Adrenal gland (tissue), 5 donors: ENCODE results near the gene TMEM74B.

Experiments used
- POLR2A ChIP-seq, 2 donors: fragments of 450-650 bp; IDR thresholded peaks; one replicate each; pipeline ENCODE4 v1.6.1; 2017; ENCODE audit warnings: antibody characterized with exemption in 2 of 2, mild to moderate bottlenecking in 2 of 2, moderate library complexity in 1 of 2
- TF ChIP-seq, protein P1 (sequence below), 6 experiments: fragments of 450-650 bp in 4 of 6; fragments of 200-600 bp in 2 of 6; sonication (generic) in 1 of 6; IDR thresholded peaks; 1 replicate in 5 of 6; 2 replicates in 1 of 6; pipeline versions ENCODE4 v1.5.1 to v1.8.0; 2016 to 2021; ENCODE audit warnings: antibody characterized with exemption in 6 of 6, mild to moderate bottlenecking in 2 of 6, moderate library complexity in 1 of 6
- donor health status: DM: no; HTN: no; CAD: no.

GRCh38 chr20:1160496-1160895, 24.3 kb downstream of the TMEM74B start:
- no peak for TF ChIP-seq POLR2A (IDR thresholded peaks at IDR 0.05)
- TF ChIP-seq, protein P1, sequence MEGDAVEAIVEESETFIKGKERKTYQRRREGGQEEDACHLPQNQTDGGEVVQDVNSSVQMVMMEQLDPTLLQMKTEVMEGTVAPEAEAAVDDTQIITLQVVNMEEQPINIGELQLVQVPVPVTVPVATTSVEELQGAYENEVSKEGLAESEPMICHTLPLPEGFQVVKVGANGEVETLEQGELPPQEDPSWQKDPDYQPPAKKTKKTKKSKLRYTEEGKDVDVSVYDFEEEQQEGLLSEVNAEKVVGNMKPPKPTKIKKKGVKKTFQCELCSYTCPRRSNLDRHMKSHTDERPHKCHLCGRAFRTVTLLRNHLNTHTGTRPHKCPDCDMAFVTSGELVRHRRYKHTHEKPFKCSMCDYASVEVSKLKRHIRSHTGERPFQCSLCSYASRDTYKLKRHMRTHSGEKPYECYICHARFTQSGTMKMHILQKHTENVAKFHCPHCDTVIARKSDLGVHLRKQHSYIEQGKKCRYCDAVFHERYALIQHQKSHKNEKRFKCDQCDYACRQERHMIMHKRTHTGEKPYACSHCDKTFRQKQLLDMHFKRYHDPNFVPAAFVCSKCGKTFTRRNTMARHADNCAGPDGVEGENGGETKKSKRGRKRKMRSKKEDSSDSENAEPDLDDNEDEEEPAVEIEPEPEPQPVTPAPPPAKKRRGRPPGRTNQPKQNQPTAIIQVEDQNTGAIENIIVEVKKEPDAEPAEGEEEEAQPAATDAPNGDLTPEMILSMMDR (IDR thresholded peaks at IDR 0.05), result no peak
